TTC549 (cell line): ENCODE measurements around the gene CFHR1.
"Not testable (repeated sequence)": the region's sequence is repeated elsewhere in the genome, so short reads cannot be mapped to it uniquely, and the experiment has no call there.

Experiments used
- FAIRE-seq: peaks from 2 replicates; lab custom pipeline; 2012; peaks lifted over from hg19 to GRCh38; lab: Jason Lieb, UNC

CFHR1 gene

DNA sequence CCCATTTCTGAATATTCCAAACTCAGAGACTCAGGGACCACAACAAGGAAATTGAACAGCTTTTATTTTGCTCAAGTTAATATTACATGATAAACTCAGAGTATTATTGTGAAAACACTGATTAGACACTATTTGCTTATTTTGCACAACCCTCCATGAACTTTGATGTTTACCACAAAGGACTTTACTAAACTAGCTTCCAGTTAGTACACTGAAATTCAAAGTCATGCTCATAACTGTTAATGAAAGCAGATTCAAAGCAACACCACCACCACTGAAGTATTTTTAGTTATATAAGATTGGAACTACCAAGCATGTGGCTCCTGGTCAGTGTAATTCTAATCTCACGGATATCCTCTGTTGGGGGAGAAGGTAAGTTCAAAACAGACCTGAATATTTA lies at the start of gene CFHR1:
Gene CFHR1, plus strand, starts transcription at position 201 of the 400 bp plus-strand sequence. Its CDS starts 114 bp downstream, at position 315.
- FAIRE-seq, result not testable (repeated sequence)

DNA sequence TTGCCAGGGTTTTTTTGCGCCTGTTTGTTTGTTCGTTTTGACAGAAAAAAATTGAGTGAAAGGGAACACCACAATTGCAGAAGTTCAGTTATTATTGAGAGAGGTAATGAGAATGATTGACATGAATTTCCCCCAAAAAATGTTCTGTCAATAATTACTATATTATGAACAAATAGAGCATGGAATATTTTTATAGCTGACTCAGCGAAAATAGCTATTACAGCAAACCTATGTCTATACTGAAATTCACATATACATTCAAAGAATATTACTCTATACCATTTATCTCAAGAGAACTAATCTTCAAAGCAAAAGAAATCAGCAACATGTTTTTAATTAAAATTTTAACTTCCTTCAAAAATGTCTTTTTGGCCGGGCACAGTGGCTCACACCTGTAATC lies 49.7 kb upstream of the CFHR1 start:
- peak; percentile 55 for FAIRE-seq

GRCh38 chr1:196773713-196774112 lies 45.8 kb upstream of the CFHR1 start:
- no peak for FAIRE-seq

- no peak for FAIRE-seq
These were observed 45.4 kb upstream of the CFHR1 start for GRCh38 chr1:196774175-196774574.

DNA sequence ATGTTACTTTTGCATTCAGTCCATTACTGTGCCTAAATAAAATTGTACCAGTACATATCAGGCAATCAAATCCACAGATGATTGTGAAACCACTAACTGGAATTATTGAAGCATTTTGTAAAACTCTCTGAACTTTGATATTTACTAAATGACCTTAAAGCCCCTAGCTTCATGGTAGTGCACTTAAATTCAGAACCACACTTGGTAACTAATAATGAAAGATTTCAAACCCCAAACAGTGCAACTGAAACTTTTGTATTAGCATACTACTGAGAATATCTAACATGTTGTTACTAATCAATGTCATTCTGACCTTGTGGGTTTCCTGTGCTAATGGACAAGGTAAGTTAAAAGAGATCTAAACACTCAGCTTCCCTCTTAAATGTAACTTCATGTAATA lies 44.9 kb upstream of the CFHR1 start, which contains the start of gene CFHR3:
Gene CFHR3, plus strand, starts transcription at position 238 of the 400 bp plus-strand sequence. Its CDS starts 47 bp downstream, at position 285.
- FAIRE-seq, result no peak

DNA sequence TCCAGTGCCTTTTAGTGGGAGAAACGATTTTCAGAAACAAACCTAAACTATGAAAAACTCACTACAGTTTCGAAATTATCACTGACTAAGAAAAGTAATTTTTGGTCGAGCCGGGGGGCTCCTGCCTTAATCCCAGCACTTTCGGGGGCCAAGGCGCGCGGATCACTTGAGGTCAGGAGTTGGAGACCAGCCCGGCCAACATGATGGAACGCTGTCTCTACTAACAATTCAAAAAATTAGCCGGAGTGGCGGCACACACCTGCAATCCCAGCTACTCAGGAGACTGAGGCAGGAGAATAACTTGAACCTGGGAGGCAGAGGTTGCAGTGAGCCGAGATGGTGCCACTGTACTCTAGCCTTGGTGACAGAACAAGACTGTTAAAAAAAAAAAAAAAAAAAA lies 41.9 kb upstream of the CFHR1 start:
- FAIRE-seq, result no peak

DNA sequence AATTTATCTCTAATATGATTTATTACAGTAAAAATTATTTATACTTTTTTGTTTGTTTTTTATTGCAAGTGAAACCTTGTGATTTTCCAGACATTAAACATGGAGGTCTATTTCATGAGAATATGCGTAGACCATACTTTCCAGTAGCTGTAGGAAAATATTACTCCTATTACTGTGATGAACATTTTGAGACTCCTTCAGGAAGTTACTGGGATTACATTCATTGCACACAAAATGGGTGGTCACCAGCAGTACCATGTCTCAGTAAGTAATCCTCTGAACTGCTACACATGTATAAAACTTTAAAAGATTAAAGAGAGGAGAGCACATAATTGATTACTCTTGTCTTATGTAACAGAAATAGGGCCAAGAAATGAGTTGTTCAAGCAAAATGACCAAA lies 40.4 kb upstream of the CFHR1 start:
- FAIRE-seq, result peak; percentile 45

DNA sequence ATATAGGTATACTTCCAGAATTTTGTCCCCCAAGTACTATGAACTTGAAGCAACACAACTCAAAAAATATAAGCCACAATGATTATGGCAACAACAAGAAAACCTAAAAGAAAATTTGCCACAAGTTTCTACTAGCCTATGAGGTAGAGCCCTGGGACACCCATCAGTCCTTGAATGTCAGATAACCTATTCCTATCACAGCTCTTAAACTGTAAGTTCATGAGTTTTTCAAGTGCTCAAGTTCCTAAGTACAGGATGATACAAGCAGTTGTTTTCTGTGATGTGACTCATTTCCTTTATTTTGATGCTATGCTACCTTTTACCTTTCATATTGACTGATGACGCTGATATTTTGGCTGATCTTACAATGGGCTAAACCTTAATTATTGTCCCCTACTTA lies 28.3 kb upstream of the CFHR1 start:
- FAIRE-seq, result not testable (repeated sequence)

DNA sequence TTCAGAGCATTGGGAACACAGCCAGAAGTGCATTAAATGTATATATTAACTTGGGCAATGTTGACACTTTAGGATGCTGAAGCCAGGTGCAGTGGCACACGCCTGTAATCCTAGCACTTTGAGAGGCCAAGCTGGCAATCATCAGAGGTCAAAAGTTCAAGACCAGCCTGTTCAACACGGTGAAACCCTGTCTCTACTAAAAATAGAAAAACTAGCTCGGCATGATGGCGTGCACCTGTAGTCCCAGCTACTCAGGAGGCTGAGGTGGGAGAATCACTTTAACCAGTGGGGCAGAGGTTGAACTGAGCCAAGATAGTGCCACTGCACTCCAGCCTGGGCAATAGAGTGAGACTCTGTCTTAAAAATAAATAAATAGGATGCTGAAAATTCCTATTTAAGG lies 25.4 kb upstream of the CFHR1 start:
- not testable (repeated sequence) for FAIRE-seq

- FAIRE-seq, result no peak
These were observed 21.6 kb upstream of the CFHR1 start for GRCh38 chr1:196797891-196798290.

DNA sequence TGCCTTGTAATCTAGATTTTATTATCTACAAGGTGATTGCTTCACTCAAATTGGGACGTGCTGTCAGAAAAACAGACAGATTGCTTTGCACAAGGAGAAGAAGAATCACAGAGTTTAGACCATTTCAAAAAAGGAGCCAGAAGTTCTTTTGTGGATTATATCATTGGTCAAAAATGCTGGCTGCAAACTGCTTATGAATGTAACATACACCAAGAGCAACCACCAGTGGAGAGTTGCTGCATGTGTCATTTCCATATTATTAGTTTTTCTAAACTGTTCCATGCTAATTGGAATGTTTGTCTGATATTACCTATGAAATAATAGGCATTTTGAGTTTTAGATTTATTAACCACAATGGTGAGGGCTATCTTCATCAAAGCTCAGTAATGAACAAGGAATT lies 17.6 kb upstream of the CFHR1 start:
- FAIRE-seq, result not testable (repeated sequence)

- no peak for FAIRE-seq
These were observed 10.8 kb upstream of the CFHR1 start for GRCh38 chr1:196808529-196809235.

GRCh38 chr1:196817442-196817841 lies 2.1 kb upstream of the CFHR1 start:
- FAIRE-seq, result not testable (repeated sequence)

- peak; percentile 100 for FAIRE-seq
These were observed 8.3 kb downstream of the CFHR1 start for GRCh38 chr1:196827860-196828259.

- not testable (repeated sequence) for FAIRE-seq
These were observed 30.3 kb downstream of the CFHR1 start for GRCh38 chr1:196849613-196850492.

DNA sequence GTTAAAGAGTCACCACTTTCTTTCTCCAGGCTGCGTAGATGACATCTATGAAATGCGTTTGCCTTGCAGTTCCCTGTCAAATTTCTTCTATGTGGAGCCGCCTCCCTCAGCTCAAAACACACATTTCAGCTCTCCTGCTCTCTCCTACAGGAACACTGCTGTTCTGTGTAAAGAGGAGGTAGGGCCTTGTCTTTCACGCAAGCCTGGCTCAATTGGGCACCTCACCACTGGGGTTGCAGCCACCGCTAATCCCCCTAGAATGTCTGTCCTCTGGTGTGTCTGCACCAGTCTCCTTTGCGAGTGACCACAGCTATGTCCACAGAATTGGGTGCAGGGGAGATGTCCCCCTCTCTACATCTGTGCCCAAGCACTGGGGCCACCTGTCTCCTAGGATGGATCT lies 36.5 kb downstream of the CFHR1 start:
- no peak for FAIRE-seq

- FAIRE-seq, result peak; percentile 79
These were observed 37.7 kb downstream of the CFHR1 start for GRCh38 chr1:196857188-196857587.

DNA sequence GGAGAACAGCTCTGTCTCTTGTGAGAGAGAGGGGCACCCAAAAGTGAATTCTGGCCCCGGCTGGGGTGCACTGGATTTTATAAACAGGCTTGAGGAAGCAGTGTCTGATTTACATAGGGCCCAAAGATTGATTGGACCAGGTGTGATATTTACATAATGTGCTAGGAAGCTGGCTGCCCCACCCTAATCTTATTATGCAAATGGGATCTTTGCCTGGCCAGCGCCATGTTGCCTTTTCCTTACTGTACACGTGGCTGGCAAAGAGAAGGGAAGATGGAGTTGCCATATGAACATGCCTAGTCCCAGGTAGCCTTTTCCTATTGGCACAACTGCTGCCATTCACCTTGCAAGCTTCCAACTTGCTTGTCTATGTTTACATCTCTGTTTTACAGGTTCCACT lies 39.3 kb downstream of the CFHR1 start:
- no peak for FAIRE-seq

GRCh38 chr1:196860323-196860884 lies 40.9 kb downstream of the CFHR1 start:
- no peak for FAIRE-seq

GRCh38 chr1:196861429-196861828 lies 41.9 kb downstream of the CFHR1 start:
- FAIRE-seq, result no peak

GRCh38 chr1:196866974-196867373 lies 47.4 kb downstream of the CFHR1 start:
- FAIRE-seq, result no peak

DNA sequence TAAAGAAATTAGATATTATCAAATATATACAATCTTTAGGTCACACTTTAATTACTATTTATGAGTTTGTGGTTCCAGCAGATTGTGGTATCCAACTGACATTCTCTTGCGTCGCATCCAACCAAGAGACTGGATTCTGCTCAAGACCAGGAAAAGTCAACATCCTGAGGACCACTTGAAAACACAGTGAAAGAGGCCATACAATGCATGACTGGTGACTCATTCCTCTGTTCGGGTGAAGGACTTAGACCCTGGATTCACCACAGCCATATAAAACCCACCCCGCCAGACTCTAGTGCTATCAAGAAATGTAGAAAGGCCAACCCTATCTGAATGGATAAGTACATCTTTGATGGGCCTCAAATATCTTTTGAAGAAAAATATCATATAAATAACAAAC lies 53.9 kb downstream of the CFHR1 start:
- no peak for FAIRE-seq

GRCh38 chr1:196875935-196876334 lies 56.4 kb downstream of the CFHR1 start:
- FAIRE-seq, result no peak
